Endothelial cell of umbilical vein (primary cell): ENCODE measurements around the gene ACSF3. TPM values are rescaled to one million over a fixed set of nuclear protein-coding genes. Genes with fewer than 3 reads are reported as not detected.

Source experiments
- BruUV-seq: library from RNA; stranded (reverse); fragments of 400-500 nt; replicated peaks from 2 replicates; lab custom pipeline; 2021; lab: Mats Ljungman, UMichigan
- CTCF ChIA-PET: fragments of 300-600, 350-600 bp; sonication (Branson Sonifier 250); formaldehyde crosslinking; loops from one replicate; lab custom pipeline; 2021; ENCODE audit warnings: antibody characterized with exemption, inconsistent platforms; lab: Charles Lee
- POLR2A ChIA-PET: fragments of 300-600, 350-600 bp; sonication (Branson Sonifier 250); formaldehyde crosslinking; loops from one replicate; lab custom pipeline; 2021; ENCODE audit warnings: antibody characterized with exemption, inconsistent platforms; lab: Charles Lee
- DNase-seq: peaks from one replicate; pipeline ENCODE4 v3.0.0-alpha.2; 2011; ENCODE audit warnings: low read depth, low spot score
- FAIRE-seq: peaks from 2 replicates; lab custom pipeline; 2011; peaks lifted over from hg19 to GRCh38; lab: Jason Lieb, UNC
- H2AFZ ChIP-seq: 2 replicates; pipeline ENCODE4 v1.6.0; 2012; ENCODE audit warnings: low read depth, low read length, control low read depth, inconsistent platforms
- H3K27ac ChIP-seq: 2 replicates; pipeline ENCODE4 v1.5.1; 2011; ENCODE audit warnings: low read depth, mild to moderate bottlenecking, control low read depth, low read length, moderate library complexity; ENCODE audit not compliant: insufficient read depth
- H3K27me3 ChIP-seq, 2 experiments: 2 replicates each; pipeline versions ENCODE4 v1.6.0 to v1.6.1; 2011; ENCODE audit warnings: low read length in 2 of 2, mixed read lengths in 1 of 2; ENCODE audit not compliant: control insufficient read depth in 2 of 2, insufficient read depth in 2 of 2
- H3K36me3 ChIP-seq, 2 experiments: 2 replicates in 1 of 2; 3 replicates in 1 of 2; pipeline ENCODE4 v1.5.1; 2011; ENCODE audit warnings: low read length in 2 of 2, mild to moderate bottlenecking in 1 of 2, moderate library complexity in 1 of 2; ENCODE audit not compliant: control insufficient read depth in 2 of 2, insufficient read depth in 2 of 2; ENCODE audit errors: extremely low read depth in 1 of 2
- H3K4me1 ChIP-seq: 3 replicates; pipeline ENCODE4 v1.5.1; 2011; ENCODE audit warnings: mild to moderate bottlenecking, low read length; ENCODE audit not compliant: control insufficient read depth, insufficient read depth; ENCODE audit errors: extremely low read depth
- H3K4me2 ChIP-seq: 2 replicates; pipeline ENCODE4 v1.6.1; 2011; ENCODE audit warnings: low read length, control low read depth, mixed read lengths; ENCODE audit not compliant: insufficient read depth
- H3K4me3 ChIP-seq, 3 experiments: fragments of 200-600 bp in 1 of 3; sonication (generic), shearing (Covaris generic) in 1 of 3; replicated peaks in 1 of 3; 2 replicates each; pipeline ENCODE4 v1.5.1; 2011 to 2016; ENCODE audit warnings: control low read depth in 3 of 3, low read length in 3 of 3, mild to moderate bottlenecking in 2 of 3, inconsistent platforms in 1 of 3, low read depth in 1 of 3, moderate library complexity in 1 of 3; ENCODE audit not compliant: insufficient read depth in 1 of 3
- H3K79me2 ChIP-seq: 2 replicates; pipeline ENCODE4 v1.6.0; 2012; ENCODE audit warnings: low read length, inconsistent platforms; ENCODE audit not compliant: control insufficient read depth, insufficient read depth
- H3K9ac ChIP-seq: replicated peaks from 2 replicates; pipeline ENCODE3; 2011; ENCODE audit warnings: low read length, control low read depth; ENCODE audit not compliant: insufficient read depth; ENCODE audit errors: extremely low read depth
- H3K9me1 ChIP-seq: replicated peaks from 3 replicates; pipeline ENCODE4 v1.6.0; 2011; ENCODE audit warnings: mild to moderate bottlenecking, low read length; ENCODE audit not compliant: control insufficient read depth, insufficient read depth; ENCODE audit errors: extremely low read depth
- H3K9me3 ChIP-seq: replicated peaks from 2 replicates; pipeline ENCODE4 v1.5.1; 2012; ENCODE audit warnings: low read length, inconsistent platforms; ENCODE audit not compliant: control insufficient read depth, insufficient read depth
- H4K20me1 ChIP-seq: replicated peaks from 2 replicates; pipeline ENCODE3; 2011; ENCODE audit warnings: mild to moderate bottlenecking, low read length; ENCODE audit not compliant: control insufficient read depth, insufficient read depth; ENCODE audit errors: extremely low read depth
- EZH2 ChIP-seq: IDR thresholded peaks from 2 replicates; pipeline ENCODE4 v1.6.1; 2012; ENCODE audit warnings: borderline replicate concordance, low read depth, mild to moderate bottlenecking, moderate library complexity, low read length, inconsistent platforms; ENCODE audit not compliant: severe bottlenecking
- FOS ChIP-seq: IDR thresholded peaks from 2 replicates; pipeline ENCODE4 v1.6.1; 2011; ENCODE audit warnings: mild to moderate bottlenecking, low read length, moderate library complexity, borderline replicate concordance; ENCODE audit not compliant: insufficient read depth
- GATA2 ChIP-seq: IDR thresholded peaks from 2 replicates; pipeline ENCODE4 v1.7.0; 2011; ENCODE audit warnings: low read depth, mild to moderate bottlenecking, moderate library complexity, mixed read lengths, low read length; ENCODE audit not compliant: insufficient read length, insufficient read depth
- JUN ChIP-seq: IDR thresholded peaks from 2 replicates; pipeline ENCODE4 v1.6.1; 2011; ENCODE audit warnings: borderline replicate concordance, low read depth; ENCODE audit not compliant: insufficient read length, insufficient read depth
- MAX ChIP-seq: IDR thresholded peaks from 2 replicates; pipeline ENCODE4 v1.6.1; 2011; ENCODE audit not compliant: insufficient read depth, insufficient read length
- MYC ChIP-seq: IDR thresholded peaks from one replicate; pipeline ENCODE4 v1.6.1; 2011; ENCODE audit warnings: mild to moderate bottlenecking, low read depth, low read length
- POLR2A ChIP-seq: IDR thresholded peaks from 2 replicates; pipeline ENCODE4 v1.6.1; 2012; ENCODE audit warnings: low read depth, mild to moderate bottlenecking, control low read depth, low read length
- POLR2AphosphoS5 ChIP-seq: IDR thresholded peaks from 2 replicates; pipeline ENCODE4 v1.6.1; 2012; ENCODE audit warnings: low read depth, mild to moderate bottlenecking, control low read depth, low read length, moderate library complexity; ENCODE audit not compliant: insufficient read depth
- dilution Hi-C: fragments of 300-500 bp; cut with MboI; formaldehyde crosslinking; loops from one replicate; pipeline ENCODE4 v1.15.0; 2019; ENCODE audit warnings: low sequenced_read_pairs; ENCODE audit not compliant: extremely low pct_ligation_motif_present
- intact Hi-C: fragments of 100-400 bp; cut with micrococcal nuclease; formaldehyde crosslinking; loops from one replicate; pipeline ENCODE4 v1.10.0; 2022
- polyA plus RNA-seq, 4 experiments: library from polyadenylated mRNA; depleted of rRNA in 3 of 4; stranded (reverse) in 3 of 4; unstranded in 1 of 4; fragments of >200 nt; gene quantifications; 2 replicates each; pipeline versions ENCODE4 v1.2.1 to v1.2.3, GENCODE V29; 2011 to 2012; ENCODE audit warnings: missing spikeins in 1 of 4
- total RNA-seq: library from RNA; stranded (reverse); gene quantifications from 2 replicates; pipeline ENCODE4 v1.2.3, GENCODE V29; 2021
- TF ChIP-seq, protein P1 (sequence below), 2 donors: IDR thresholded peaks; 1 replicate in 1 of 2; 2 replicates in 1 of 2; pipeline ENCODE4 v1.5.1; 2011; ENCODE audit warnings: low read length in 2 of 2, mild to moderate bottlenecking in 2 of 2, moderate library complexity in 2 of 2, control low read depth in 1 of 2, inconsistent platforms in 1 of 2, low read depth in 1 of 2; ENCODE audit not compliant: insufficient read depth in 1 of 2; ENCODE audit errors: extremely low read depth in 1 of 2

ACSF3 gene
- total and polyA plus RNA-seq, 2 donors (not counting 3 experiments of a cell fraction or from before 2014, with no cell fraction given) = 18.6 to 33.2 TPM

DNA sequence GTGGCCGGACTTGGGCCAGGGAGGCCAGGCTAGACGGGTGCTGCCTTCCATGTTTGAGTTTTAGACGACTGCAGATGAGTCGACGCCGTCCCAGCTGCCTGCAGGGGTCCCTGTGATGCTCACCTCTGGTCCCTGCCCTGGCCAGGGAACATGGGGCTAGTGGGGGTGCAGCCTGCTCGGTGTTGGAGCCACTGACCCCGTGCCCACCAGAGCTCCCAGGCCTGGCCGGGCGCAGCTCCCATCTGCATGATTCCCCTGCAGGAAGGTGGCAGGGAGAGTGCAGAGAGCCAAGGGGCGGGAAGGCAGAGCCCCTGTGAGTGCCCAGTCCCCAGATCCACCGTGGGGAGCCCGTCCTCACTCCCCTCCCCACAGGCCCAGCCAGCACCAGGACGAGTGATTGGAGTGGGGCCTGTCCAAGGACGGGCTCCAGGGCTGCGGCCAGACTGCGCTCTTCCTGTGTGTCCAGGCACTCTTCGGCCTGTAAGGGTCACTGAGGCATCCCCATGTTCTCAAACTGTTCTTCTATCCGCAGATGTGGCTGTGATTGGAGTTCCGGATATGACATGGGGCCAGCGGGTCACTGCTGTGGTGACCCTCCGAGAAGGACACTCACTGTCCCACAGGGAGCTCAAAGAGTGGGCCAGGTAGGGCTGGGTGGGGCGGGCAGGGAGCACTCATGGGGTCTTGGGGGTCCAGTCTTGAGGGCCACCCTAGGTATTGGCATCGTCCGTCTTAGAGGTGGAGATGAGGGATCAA lies 51.9 kb downstream of the ACSF3 start:
- FAIRE-seq (no peak), DNase-seq (no peak)
- Histone ChIP-seq H3K4me1 (no peaks in the 10 kb centered on the region), H3K9me1 (no peaks in the 10 kb centered on the region), H3K79me2 (no peaks in the 10 kb centered on the region), H3K9ac (no peak overlapping the region), H4K20me1 (no peaks in the 10 kb centered on the region), H3K4me3 (no peak overlapping the region), H3K27me3 (no peaks in the 10 kb centered on the region), H3K9me3 (no peaks in the 10 kb centered on the region), H3K4me2 (no peak overlapping the region), H3K36me3 (peaks cover 0 to 9% of the 10 kb centered on the region in 2 experiments), H2AFZ (no peak overlapping the region), H3K27ac (no peak overlapping the region)
- POLR2A ChIA-PET = no interaction called here
- intact Hi-C loops (no loop called here), dilution Hi-C loops (loop anchor here (25.0 kb wide), 1 partner anchor 183 kb away; no protein-coding TSS in a partner anchor)
- CTCF ChIA-PET = no interaction called here
- no TSS peak for BruUV-seq
- TF ChIP-seq, protein P1, sequence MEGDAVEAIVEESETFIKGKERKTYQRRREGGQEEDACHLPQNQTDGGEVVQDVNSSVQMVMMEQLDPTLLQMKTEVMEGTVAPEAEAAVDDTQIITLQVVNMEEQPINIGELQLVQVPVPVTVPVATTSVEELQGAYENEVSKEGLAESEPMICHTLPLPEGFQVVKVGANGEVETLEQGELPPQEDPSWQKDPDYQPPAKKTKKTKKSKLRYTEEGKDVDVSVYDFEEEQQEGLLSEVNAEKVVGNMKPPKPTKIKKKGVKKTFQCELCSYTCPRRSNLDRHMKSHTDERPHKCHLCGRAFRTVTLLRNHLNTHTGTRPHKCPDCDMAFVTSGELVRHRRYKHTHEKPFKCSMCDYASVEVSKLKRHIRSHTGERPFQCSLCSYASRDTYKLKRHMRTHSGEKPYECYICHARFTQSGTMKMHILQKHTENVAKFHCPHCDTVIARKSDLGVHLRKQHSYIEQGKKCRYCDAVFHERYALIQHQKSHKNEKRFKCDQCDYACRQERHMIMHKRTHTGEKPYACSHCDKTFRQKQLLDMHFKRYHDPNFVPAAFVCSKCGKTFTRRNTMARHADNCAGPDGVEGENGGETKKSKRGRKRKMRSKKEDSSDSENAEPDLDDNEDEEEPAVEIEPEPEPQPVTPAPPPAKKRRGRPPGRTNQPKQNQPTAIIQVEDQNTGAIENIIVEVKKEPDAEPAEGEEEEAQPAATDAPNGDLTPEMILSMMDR (IDR thresholded peaks at IDR 0.05; ENCODE audit: extremely low read depth in 1 of 2, insufficient read depth in 1 of 2, low read depth in 1 of 2, low read length in 2 of 2) = no peak
- TF ChIP-seq POLR2AphosphoS5 (no peak), GATA2 (no peak), MYC (no peak), MAX (no peak), POLR2A (no peak), EZH2 (no peak), JUN (no peak), FOS (no peak)
